HEK293 (cell line): ENCODE results near the gene NUB1.

Experiments used
- CTCF ChIA-PET: fragments of 350-600 bp; formaldehyde crosslinking; extraction: SDS; loops from one replicate; lab custom pipeline; 2021; ENCODE audit warnings: antibody characterized with exemption; lab: Yijun Ruan, JAX
- POLR2A ChIA-PET: fragments of 300-600 bp; formaldehyde crosslinking; extraction: SDS; loops from one replicate; lab custom pipeline; 2020; ENCODE audit warnings: antibody characterized with exemption, inconsistent platforms; lab: Yijun Ruan, JAX
- H3K27ac ChIP-seq: fragments of 200-500 bp; sonication (Bioruptor generic); 2 replicates; pipeline ENCODE4 v1.5.1; 2014; ENCODE audit warnings: low read depth, low read length, control low read depth, inconsistent platforms; ENCODE audit errors: extremely low read depth
- H3K36me3 ChIP-seq, 2 experiments: fragments of 200-500 bp in 1 of 2; sonication (Bioruptor generic) in 1 of 2; 1 replicate in 1 of 2; 2 replicates in 1 of 2; pipeline ENCODE4 v1.5.1; 2014 to 2017; ENCODE audit warnings: inconsistent platforms in 2 of 2, low read length in 2 of 2; ENCODE audit not compliant: control insufficient read depth in 2 of 2, insufficient read depth in 1 of 2
- H3K4me1 ChIP-seq: fragments of 200-500 bp; sonication (Bioruptor generic); 2 replicates; pipeline ENCODE4 v1.5.1; 2014; ENCODE audit warnings: mild to moderate bottlenecking, low read length, inconsistent platforms; ENCODE audit not compliant: control insufficient read depth, insufficient read depth
- H3K4me3 ChIP-seq: 2 replicates; pipeline ENCODE4 v1.5.1; 2011; ENCODE audit warnings: low read depth, mild to moderate bottlenecking, control low read depth, low read length, moderate library complexity
- H3K9me3 ChIP-seq: fragments of 200-500 bp; sonication (Bioruptor generic); 2 replicates; pipeline ENCODE4 v1.5.1; 2014; ENCODE audit warnings: low read depth, low read length, inconsistent platforms; ENCODE audit not compliant: control insufficient read depth, insufficient read depth
- CTCF ChIP-seq: fragments of 450-650 bp; formaldehyde crosslinking; IDR thresholded peaks from 2 replicates; pipeline ENCODE4 v1.5.1; 2016; ENCODE audit warnings: missing biosample characterization, missing genetic modification characterization
- KLF17 ChIP-seq: fragments of 450-650 bp; formaldehyde crosslinking; IDR thresholded peaks from 2 replicates; pipeline ENCODE4 v1.5.1; 2016; ENCODE audit warnings: missing biosample characterization, missing genetic modification characterization
- PRDM2 ChIP-seq: fragments of 450-650 bp; formaldehyde crosslinking; IDR thresholded peaks from 2 replicates; pipeline ENCODE4 v1.5.1; 2016; ENCODE audit warnings: missing biosample characterization, missing genetic modification characterization, borderline replicate concordance
- PRDM4 ChIP-seq: fragments of 450-650 bp; formaldehyde crosslinking; IDR thresholded peaks from 2 replicates; pipeline ENCODE4 v1.5.1; 2017; ENCODE audit warnings: missing biosample characterization, missing genetic modification characterization
- SCRT2 ChIP-seq: fragments of 450-650 bp; formaldehyde crosslinking; IDR thresholded peaks from 2 replicates; pipeline ENCODE4 v1.5.1; 2016; ENCODE audit warnings: missing biosample characterization, missing genetic modification characterization
- SP7 ChIP-seq: fragments of 450-650 bp; formaldehyde crosslinking; IDR thresholded peaks from 2 replicates; pipeline ENCODE4 v1.5.1; 2016; ENCODE audit warnings: missing biosample characterization, missing genetic modification characterization
- YY1 ChIP-seq: fragments of 450-650 bp; formaldehyde crosslinking; IDR thresholded peaks from 2 replicates; pipeline ENCODE4 v1.5.1; 2018; ENCODE audit warnings: missing biosample characterization, missing genetic modification characterization
- ZEB2 ChIP-seq: fragments of 450-650 bp; formaldehyde crosslinking; IDR thresholded peaks from 2 replicates; pipeline ENCODE4 v1.5.1; 2016; ENCODE audit warnings: missing biosample characterization, missing genetic modification characterization
- ZNF121 ChIP-seq: fragments of 450-650 bp; formaldehyde crosslinking; IDR thresholded peaks from 2 replicates; pipeline ENCODE4 v1.5.1; 2016; ENCODE audit warnings: missing biosample characterization, missing genetic modification characterization
- ZNF138 ChIP-seq: fragments of 450-650 bp; formaldehyde crosslinking; IDR thresholded peaks from 2 replicates; pipeline ENCODE4 v1.5.1; 2016; ENCODE audit warnings: missing biosample characterization, missing genetic modification characterization, borderline replicate concordance
- ZNF157 ChIP-seq: fragments of 450-650 bp; formaldehyde crosslinking; IDR thresholded peaks from 2 replicates; pipeline ENCODE4 v1.5.1; 2016; ENCODE audit warnings: missing biosample characterization, missing genetic modification characterization
- ZNF302 ChIP-seq: fragments of 450-650 bp; formaldehyde crosslinking; IDR thresholded peaks from 2 replicates; pipeline ENCODE4 v1.5.1; 2016; ENCODE audit warnings: missing biosample characterization, missing genetic modification characterization, low read depth
- ZNF335 ChIP-seq: fragments of 450-650 bp; formaldehyde crosslinking; conservative IDR thresholded peaks from 2 replicates; pipeline ENCODE4 v1.5.1; 2016; ENCODE audit warnings: missing biosample characterization, missing genetic modification characterization
- ZNF433 ChIP-seq: fragments of 450-650 bp; formaldehyde crosslinking; IDR thresholded peaks from 2 replicates; pipeline ENCODE4 v1.5.1; 2016; ENCODE audit warnings: missing biosample characterization, missing genetic modification characterization, low read depth
- ZNF48 ChIP-seq: fragments of 450-650 bp; formaldehyde crosslinking; IDR thresholded peaks from 2 replicates; pipeline ENCODE4 v1.5.1; 2016; ENCODE audit warnings: missing biosample characterization, missing genetic modification characterization
- ZNF510 ChIP-seq: fragments of 450-650 bp; formaldehyde crosslinking; IDR thresholded peaks from 2 replicates; pipeline ENCODE4 v1.5.1; 2018; ENCODE audit warnings: mild to moderate bottlenecking, missing genetic modification characterization, missing biosample characterization; ENCODE audit not compliant: insufficient replicate concordance
- ZNF544 ChIP-seq: fragments of 450-650 bp; formaldehyde crosslinking; IDR thresholded peaks from 2 replicates; pipeline ENCODE4 v1.5.0; 2017; ENCODE audit warnings: missing biosample characterization, missing genetic modification characterization
- ZNF624 ChIP-seq: fragments of 450-650 bp; formaldehyde crosslinking; IDR thresholded peaks from 2 replicates; pipeline ENCODE4 v1.5.1; 2017; ENCODE audit warnings: missing biosample characterization, missing genetic modification characterization
- ZNF664 ChIP-seq: fragments of 450-650 bp; formaldehyde crosslinking; IDR thresholded peaks from 2 replicates; pipeline ENCODE4 v1.5.1; 2016; ENCODE audit warnings: missing biosample characterization, missing genetic modification characterization
- ZNF670 ChIP-seq: fragments of 450-650 bp; formaldehyde crosslinking; IDR thresholded peaks from 2 replicates; pipeline ENCODE4 v1.5.1; 2016; ENCODE audit warnings: missing biosample characterization, missing genetic modification characterization, low read depth
- ZNF768 ChIP-seq: fragments of 450-650 bp; formaldehyde crosslinking; IDR thresholded peaks from 2 replicates; pipeline ENCODE4 v1.5.1; 2018; ENCODE audit warnings: missing biosample characterization, mild to moderate bottlenecking, missing genetic modification characterization
- ZNF776 ChIP-seq: fragments of 450-650 bp; formaldehyde crosslinking; IDR thresholded peaks from 2 replicates; pipeline ENCODE4 v1.5.0; 2017; ENCODE audit warnings: missing biosample characterization, missing genetic modification characterization, borderline replicate concordance
- ZNF837 ChIP-seq: fragments of 450-650 bp; formaldehyde crosslinking; IDR thresholded peaks from 2 replicates; pipeline ENCODE4 v1.5.1; 2016; ENCODE audit warnings: missing biosample characterization, missing genetic modification characterization
- ZSCAN18 ChIP-seq: fragments of 450-650 bp; formaldehyde crosslinking; IDR thresholded peaks from 2 replicates; pipeline ENCODE4 v1.5.1; 2016; ENCODE audit warnings: missing biosample characterization, missing genetic modification characterization

The NUB1 gene

GRCh38 chr7:151308791-151309190 lies 32.8 kb upstream of the NUB1 start:
- CTCF ChIA-PET: interaction anchor here (4.5 kb wide), 1 partner anchor 42 kb away, joined by 27 read pairs; no protein-coding TSS in a partner anchor
- H3K27ac ChIP-seq: no peak overlapping the region
- TF ChIP-seq ZNF837 (tag by site-specific recombination) (no peak), ZNF768 (tag by site-specific recombination) (no peak), KLF17 (tag by site-specific recombination) (no peak), SCRT2 (tag by site-specific recombination) (no peak), ZNF624 (tag by site-specific recombination) (no peak), ZNF48 (tag by site-specific recombination) (no peak), ZNF335 (no peak), ZEB2 (tag by site-specific recombination) (no peak), ZNF157 (tag by site-specific recombination) (no peak), ZNF510 (tag by site-specific recombination) (no peak), YY1 (tag by site-specific recombination) (no peak), ZNF121 (tag by site-specific recombination) (no peak), ZNF776 (tag by site-specific recombination) (no peak), PRDM4 (tag by site-specific recombination) (no peak), SP7 (tag by site-specific recombination) (no peak), ZNF302 (no peak), ZNF433 (tag by site-specific recombination) (no peak), ZNF544 (tag by site-specific recombination) (no peak), CTCF (tag by site-specific recombination) (no peak)
- no peak overlapping the region for H3K4me3 ChIP-seq
- H3K4me1 ChIP-seq: no peaks in the 10 kb centered on the region
- no peaks in the 10 kb centered on the region for H3K36me3 ChIP-seq
- POLR2A ChIA-PET: interaction anchor here (0.5 kb wide), 1 partner anchor 181 kb away, joined by 3 read pairs; no protein-coding TSS in a partner anchor
- no peaks in the 10 kb centered on the region for H3K9me3 ChIP-seq

GRCh38 chr7:151309311-151309710 lies 32.3 kb upstream of the NUB1 start:
- ChIA-PET CTCF (interaction anchor here (1.1 to 4.5 kb wide), 6 partner anchors 11 to 451 kb away, joined by 3 to 27 read pairs (median 8); no protein-coding TSS in a partner anchor), POLR2A (interaction anchor here (0.5 kb wide), 1 partner anchor 181 kb away, joined by 3 read pairs; no protein-coding TSS in a partner anchor)
- Histone ChIP-seq H3K36me3 (no peaks in the 10 kb centered on the region), H3K4me1 (no peaks in the 10 kb centered on the region), H3K4me3 (no peak overlapping the region), H3K9me3 (no peaks in the 10 kb centered on the region), H3K27ac (no peak overlapping the region)
- TF ChIP-seq PRDM2 (tag by site-specific recombination) (no peak), ZSCAN18 (tag by site-specific recombination) (no peak), ZNF670 (tag by site-specific recombination) (no peak), ZNF776 (tag by site-specific recombination) (no peak), ZNF664 (no peak), ZNF138 (tag by site-specific recombination) (no peak)
